LNCaP clone FGC (cell line): ENCODE measurements around the gene VRK1.

Source experiments
- DNase-seq: peaks from one replicate; pipeline ENCODE4 v3.0.0-alpha.2; 2011; ENCODE audit warnings: low read depth
- H3K4me3 ChIP-seq: 2 replicates; pipeline ENCODE4 v1.5.1; 2011; ENCODE audit warnings: mild to moderate bottlenecking, low read depth, low read length, control low read depth
- TF ChIP-seq, protein P1 (sequence below): IDR thresholded peaks from 2 replicates; pipeline ENCODE4 v1.5.1; 2012; ENCODE audit warnings: mild to moderate bottlenecking; ENCODE audit not compliant: control insufficient read depth, insufficient read depth; ENCODE audit errors: extremely low read depth

VRK1 gene

GRCh38 chr14:96844857-96845570 lies 47.8 kb downstream of the VRK1 start:
- TF ChIP-seq, protein P1, sequence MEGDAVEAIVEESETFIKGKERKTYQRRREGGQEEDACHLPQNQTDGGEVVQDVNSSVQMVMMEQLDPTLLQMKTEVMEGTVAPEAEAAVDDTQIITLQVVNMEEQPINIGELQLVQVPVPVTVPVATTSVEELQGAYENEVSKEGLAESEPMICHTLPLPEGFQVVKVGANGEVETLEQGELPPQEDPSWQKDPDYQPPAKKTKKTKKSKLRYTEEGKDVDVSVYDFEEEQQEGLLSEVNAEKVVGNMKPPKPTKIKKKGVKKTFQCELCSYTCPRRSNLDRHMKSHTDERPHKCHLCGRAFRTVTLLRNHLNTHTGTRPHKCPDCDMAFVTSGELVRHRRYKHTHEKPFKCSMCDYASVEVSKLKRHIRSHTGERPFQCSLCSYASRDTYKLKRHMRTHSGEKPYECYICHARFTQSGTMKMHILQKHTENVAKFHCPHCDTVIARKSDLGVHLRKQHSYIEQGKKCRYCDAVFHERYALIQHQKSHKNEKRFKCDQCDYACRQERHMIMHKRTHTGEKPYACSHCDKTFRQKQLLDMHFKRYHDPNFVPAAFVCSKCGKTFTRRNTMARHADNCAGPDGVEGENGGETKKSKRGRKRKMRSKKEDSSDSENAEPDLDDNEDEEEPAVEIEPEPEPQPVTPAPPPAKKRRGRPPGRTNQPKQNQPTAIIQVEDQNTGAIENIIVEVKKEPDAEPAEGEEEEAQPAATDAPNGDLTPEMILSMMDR: no peak
- no peak overlapping the region for H3K4me3 ChIP-seq
- DNase-seq: no peak

DNA sequence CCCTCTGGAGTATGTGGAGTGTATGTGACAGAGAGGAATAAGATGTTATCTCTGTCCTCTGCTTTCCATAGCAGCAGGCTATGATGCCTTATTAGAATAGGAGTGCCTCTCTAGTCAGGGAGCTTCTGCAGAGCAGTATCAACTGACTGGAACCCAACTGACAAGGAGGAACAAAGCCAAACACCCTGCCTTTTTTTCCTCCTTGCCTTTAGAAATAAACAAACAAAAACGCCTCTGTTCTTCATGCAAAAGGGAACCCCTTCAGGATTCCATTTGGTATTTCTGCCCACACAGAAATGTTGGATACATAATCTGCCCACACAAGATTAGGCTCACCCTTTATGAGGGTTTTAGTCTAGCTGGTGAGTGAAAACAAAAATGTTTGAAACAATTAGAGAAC lies 50.3 kb downstream of the VRK1 start:
- TF ChIP-seq, protein P1: no peak
- no peak overlapping the region for H3K4me3 ChIP-seq
- no peak for DNase-seq

GRCh38 chr14:96848011-96848410 lies 50.8 kb downstream of the VRK1 start:
- TF ChIP-seq, protein P1: no peak
- DNase-seq: no peak
- no peak overlapping the region for H3K4me3 ChIP-seq

GRCh38 chr14:96849733-96850132 lies 52.6 kb downstream of the VRK1 start:
- no peak overlapping the region for H3K4me3 ChIP-seq
- no peak for DNase-seq
- TF ChIP-seq, protein P1: no peak

GRCh38 chr14:96851694-96852381 lies 54.7 kb downstream of the VRK1 start:
- no peak for DNase-seq
- TF ChIP-seq, protein P1: no peak
- no peak overlapping the region for H3K4me3 ChIP-seq

- DNase-seq: peak; percentile 15
- H3K4me3 ChIP-seq: no peak overlapping the region
- TF ChIP-seq, protein P1: peak; percentile 69
Observed at GRCh38 chr14:96852823-96853422, 55.7 kb downstream of the VRK1 start.
